ENCODE data around the gene JAKMIP1.

- TF ChIP-seq EZH2 (IDR thresholded peaks at IDR 0.05; ENCODE audit: insufficient read depth, poor library complexity, severe bottlenecking) (no peak), EZH2phosphoT487 (IDR thresholded peaks at IDR 0.05; ENCODE audit: insufficient read depth, low read depth) (no peak)
These were observed 45.2 kb upstream of the JAKMIP1 start for GRCh38 chr4:6245246-6246169.

All from GM23248 (cell line).